Skeletal muscle satellite cell (primary cell): Measurements from ENCODE around the gene MED12.

Experiments used
- H3K27me3 ChIP-seq: 2 replicates; pipeline ENCODE4 v1.7.0; 2013; ENCODE audit warnings: low read length; ENCODE audit not compliant: control insufficient read depth, insufficient read depth
- H3K36me3 ChIP-seq: 2 replicates; pipeline ENCODE4 v1.7.0; 2013; ENCODE audit warnings: mild to moderate bottlenecking, control low read depth, low read length; ENCODE audit not compliant: insufficient read depth
- H3K4me1 ChIP-seq: 2 replicates; pipeline ENCODE4 v1.7.0; 2013; ENCODE audit warnings: low read length; ENCODE audit not compliant: control insufficient read depth, insufficient read depth
- H3K4me2 ChIP-seq: 2 replicates; pipeline ENCODE4 v1.7.0; 2013; ENCODE audit warnings: mild to moderate bottlenecking, low read length
- H3K4me3 ChIP-seq: 2 replicates; pipeline ENCODE4 v1.7.0; 2013; ENCODE audit warnings: low read length
- H3K9ac ChIP-seq: 2 replicates; pipeline ENCODE4 v1.7.0; 2013; ENCODE audit warnings: mild to moderate bottlenecking, low read depth, low read length, moderate library complexity
- H3K9me3 ChIP-seq: replicated peaks from 2 replicates; pipeline ENCODE4 v1.7.0; 2013; ENCODE audit warnings: mild to moderate bottlenecking, control low read depth, low read length

The MED12 gene

GRCh38 chrX:71147496-71148277 is 29.3 kb downstream of the MED12 start:
- peaks cover 4% of the 10 kb centered on the region for H3K36me3 ChIP-seq
- H3K4me3 ChIP-seq: no peak overlapping the region

GRCh38 chrX:71148278-71148663 is 29.9 kb downstream of the MED12 start:
- peaks cover 16% of the 10 kb centered on the region for H3K27me3 ChIP-seq
- peaks cover 10% of the 10 kb centered on the region for H3K4me1 ChIP-seq
- H3K9me3 ChIP-seq: no peaks in the 10 kb centered on the region
- no peak overlapping the region for H3K9ac ChIP-seq
- peaks cover 2% of the 10 kb centered on the region for H3K36me3 ChIP-seq
- no peak overlapping the region for H3K4me2 ChIP-seq
- H3K4me3 ChIP-seq: no peak overlapping the region

More at GRCh38 chrX:71147496-71148277, 29.3 kb downstream of the MED12 start:
- Histone ChIP-seq H3K4me1 (peaks cover 11% of the 10 kb centered on the region), H3K9ac (no peak overlapping the region), H3K9me3 (no peaks in the 10 kb centered on the region), H3K4me2 (no peak overlapping the region), H3K27me3 (peaks cover 11% of the 10 kb centered on the region)

- no peak overlapping the region for H3K9ac ChIP-seq
- H3K4me3 ChIP-seq: no peak overlapping the region
- H3K4me1 ChIP-seq: no peaks in the 10 kb centered on the region
- H3K4me2 ChIP-seq: no peak overlapping the region
- H3K27me3 ChIP-seq: peaks cover 28% of the 10 kb centered on the region
- H3K9me3 ChIP-seq: no peaks in the 10 kb centered on the region
- H3K36me3 ChIP-seq: no peaks in the 10 kb centered on the region
Observed at GRCh38 chrX:71151366-71151765, 33.0 kb downstream of the MED12 start.

- H3K9ac ChIP-seq: no peak overlapping the region
- H3K27me3 ChIP-seq: peaks cover 28% of the 10 kb centered on the region
- no peak overlapping the region for H3K4me3 ChIP-seq
- H3K36me3 ChIP-seq: no peaks in the 10 kb centered on the region
- H3K4me1 ChIP-seq: no peaks in the 10 kb centered on the region
- H3K9me3 ChIP-seq: no peaks in the 10 kb centered on the region
- H3K4me2 ChIP-seq: no peak overlapping the region
Observed at GRCh38 chrX:71154196-71154595, 35.8 kb downstream of the MED12 start.

- H3K9ac ChIP-seq: no peak overlapping the region
- no peaks in the 10 kb centered on the region for H3K4me1 ChIP-seq
- no peak overlapping the region for H3K4me3 ChIP-seq
- no peak overlapping the region for H3K4me2 ChIP-seq
- no peaks in the 10 kb centered on the region for H3K9me3 ChIP-seq
- no peaks in the 10 kb centered on the region for H3K36me3 ChIP-seq
- peaks cover 26% of the 10 kb centered on the region for H3K27me3 ChIP-seq
Observed at GRCh38 chrX:71154641-71155040, 36.2 kb downstream of the MED12 start.

GRCh38 chrX:71158603-71159002 is 40.2 kb downstream of the MED12 start:
- Histone ChIP-seq H3K4me2 (no peak overlapping the region), H3K4me1 (no peaks in the 10 kb centered on the region), H3K9ac (no peak overlapping the region), H3K27me3 (peaks cover 19% of the 10 kb centered on the region), H3K9me3 (no peaks in the 10 kb centered on the region), H3K36me3 (no peaks in the 10 kb centered on the region), H3K4me3 (no peak overlapping the region)

- Histone ChIP-seq H3K9me3 (no peaks in the 10 kb centered on the region), H3K4me1 (no peaks in the 10 kb centered on the region), H3K27me3 (peaks cover 22% of the 10 kb centered on the region), H3K4me3 (no peak overlapping the region), H3K4me2 (no peak overlapping the region), H3K36me3 (no peaks in the 10 kb centered on the region), H3K9ac (no peak overlapping the region)
Observed at GRCh38 chrX:71159335-71159734, 40.9 kb downstream of the MED12 start.

GRCh38 chrX:71160475-71160874 is 42.1 kb downstream of the MED12 start:
- Histone ChIP-seq H3K4me1 (no peaks in the 10 kb centered on the region), H3K36me3 (no peaks in the 10 kb centered on the region), H3K4me2 (no peak overlapping the region), H3K9me3 (no peaks in the 10 kb centered on the region), H3K4me3 (no peak overlapping the region), H3K9ac (no peak overlapping the region), H3K27me3 (peaks cover 25% of the 10 kb centered on the region)

GRCh38 chrX:71162981-71163380 is 44.6 kb downstream of the MED12 start:
- Histone ChIP-seq H3K9ac (no peak overlapping the region), H3K36me3 (no peaks in the 10 kb centered on the region), H3K27me3 (peaks cover 25% of the 10 kb centered on the region), H3K4me1 (no peaks in the 10 kb centered on the region), H3K4me2 (no peak overlapping the region), H3K9me3 (no peaks in the 10 kb centered on the region), H3K4me3 (no peak overlapping the region)

GRCh38 chrX:71164071-71164470 is 45.7 kb downstream of the MED12 start:
- Histone ChIP-seq H3K27me3 (peaks cover 25% of the 10 kb centered on the region), H3K4me1 (no peaks in the 10 kb centered on the region), H3K9me3 (no peaks in the 10 kb centered on the region), H3K9ac (no peak overlapping the region), H3K36me3 (no peaks in the 10 kb centered on the region), H3K4me3 (no peak overlapping the region), H3K4me2 (no peak overlapping the region)

GRCh38 chrX:71166461-71166860 is 48.1 kb downstream of the MED12 start:
- H3K9ac ChIP-seq: no peak overlapping the region
- H3K27me3 ChIP-seq: peaks cover 25% of the 10 kb centered on the region
- no peak overlapping the region for H3K4me2 ChIP-seq
- no peaks in the 10 kb centered on the region for H3K9me3 ChIP-seq
- no peak overlapping the region for H3K4me3 ChIP-seq
- no peaks in the 10 kb centered on the region for H3K36me3 ChIP-seq
- no peaks in the 10 kb centered on the region for H3K4me1 ChIP-seq
